GM12878 (cell line): ENCODE measurements around the gene ANKRD28. TPM values are rescaled to one million over a fixed set of nuclear protein-coding genes. Genes with fewer than 3 reads are reported as not detected.
A peak's percentile ranks its signal among the peaks of the same experiment; 100 is the strongest.

ENCODE experiments used
- ATAC-seq: fragments of 200-7000 bp; cut with Tn5 transposase; 3 replicates; pipeline ENCODE4 v1.9.1; 2020; ENCODE audit warnings: mild to moderate bottlenecking, moderate library complexity
- BruUV-seq: library from RNA; stranded (reverse); fragments of 400-500 nt; replicated peaks from 2 replicates; lab custom pipeline; 2021; lab: Mats Ljungman, UMichigan
- CTCF ChIA-PET: fragments of 300-600 bp; sonication (Branson Sonifier 250); formaldehyde crosslinking; extraction: SDS; loops from one replicate; lab custom pipeline; 2021; ENCODE audit warnings: inconsistent platforms; lab: Yijun Ruan, JAX
- POLR2A ChIA-PET: fragments of 350-600 bp; formaldehyde crosslinking; extraction: SDS; loops from one replicate; lab custom pipeline; 2021; ENCODE audit warnings: inconsistent platforms; lab: Charles Lee
- RAD21 ChIA-PET: fragments of 300-600 bp; sonication (Branson Sonifier 250); formaldehyde crosslinking; loops from one replicate; lab custom pipeline; 2023; ENCODE audit warnings: antibody characterized with exemption; ENCODE audit not compliant: unreplicated experiment; lab: Charles Lee
- SMC1A ChIA-PET: fragments of 300-600 bp; sonication (Branson Sonifier 250); formaldehyde crosslinking; loops from one replicate; lab custom pipeline; 2023; ENCODE audit not compliant: unreplicated experiment, uncharacterized antibody; lab: Charles Lee
- DNase-seq: peaks from one replicate; pipeline ENCODE4 v3.0.0-alpha.2; 2011; ENCODE audit warnings: low read depth, low spot score
- FAIRE-seq: peaks from 3 replicates; lab custom pipeline; 2011; peaks lifted over from hg19 to GRCh38; lab: Jason Lieb, UNC
- H2AFZ ChIP-seq: 2 replicates; pipeline ENCODE4 v1.6.0; 2011; ENCODE audit warnings: low read depth, low read length, control low read depth; ENCODE audit not compliant: control insufficient read depth
- H3K27ac ChIP-seq: 2 replicates; pipeline ENCODE4 v1.5.1; 2011; ENCODE audit warnings: control low read depth; ENCODE audit not compliant: control insufficient read depth, insufficient read depth
- H3K27me3 ChIP-seq, 2 experiments: replicated peaks in 1 of 2; 2 replicates each; pipeline versions ENCODE4 v1.6.0 to v1.6.1; 2011; ENCODE audit warnings: low read length in 1 of 2; ENCODE audit not compliant: control insufficient read depth in 2 of 2, insufficient read depth in 2 of 2
- H3K36me3 ChIP-seq, 2 experiments: 2 replicates each; pipeline ENCODE4 v1.5.1; 2011; ENCODE audit warnings: low read length in 1 of 2; ENCODE audit not compliant: control insufficient read depth in 2 of 2, insufficient read depth in 2 of 2
- H3K4me1 ChIP-seq: 2 replicates; pipeline ENCODE4 v1.6.1; 2011; ENCODE audit warnings: mild to moderate bottlenecking, low read length, moderate library complexity, mixed read lengths; ENCODE audit not compliant: control insufficient read depth, insufficient read depth
- H3K4me2 ChIP-seq: 2 replicates; pipeline ENCODE4 v1.6.0; 2011; ENCODE audit warnings: control low read depth; ENCODE audit not compliant: control insufficient read depth, insufficient read depth
- H3K4me3 ChIP-seq: fragments of 200-600 bp; sonication (generic); 2 replicates; pipeline ENCODE4 v1.5.1; 2016
- H3K79me2 ChIP-seq: 2 replicates; pipeline ENCODE4 v1.6.0; 2011; ENCODE audit warnings: low read length; ENCODE audit not compliant: control insufficient read depth, insufficient read depth
- H3K9ac ChIP-seq: 2 replicates; pipeline ENCODE4 v1.8.0; 2011; ENCODE audit warnings: low read length, control low read depth, mixed read lengths; ENCODE audit not compliant: control insufficient read depth, insufficient read depth
- H3K9me3 ChIP-seq: replicated peaks from 3 replicates; pipeline ENCODE4 v1.5.1; 2011; ENCODE audit warnings: mild to moderate bottlenecking, low read length; ENCODE audit not compliant: control insufficient read depth, insufficient read depth
- H4K20me1 ChIP-seq: 2 replicates; pipeline ENCODE4 v1.6.0; 2011; ENCODE audit not compliant: control insufficient read depth, insufficient read depth
- CHD2 ChIP-seq: IDR thresholded peaks from 2 replicates; pipeline ENCODE4 v1.6.1; 2011; ENCODE audit warnings: low read depth, low read length, improper control_type of control experiment, borderline replicate concordance
- MEF2A ChIP-seq: IDR thresholded peaks from 2 replicates; pipeline ENCODE4 v1.6.1; 2011; ENCODE audit warnings: low read depth, mild to moderate bottlenecking, low read length, moderate library complexity; ENCODE audit not compliant: insufficient read depth
- POLR2A ChIP-seq: IDR thresholded peaks from 2 replicates; pipeline ENCODE4 v1.6.1; 2011; ENCODE audit warnings: low read depth, mild to moderate bottlenecking, low read length
- RAD21 ChIP-seq: IDR thresholded peaks from 2 replicates; pipeline ENCODE4 v1.6.1; 2011; ENCODE audit warnings: mild to moderate bottlenecking, low read depth, low read length, moderate library complexity; ENCODE audit not compliant: insufficient read depth
- SMC3 ChIP-seq: IDR thresholded peaks from 2 replicates; pipeline ENCODE4 v1.6.1; 2011; ENCODE audit warnings: low read length, improper control_type of control experiment, borderline replicate concordance
- WGBS: methylation state at CpG from one replicate; pipeline ENCODE4 v1.1.6; 2016; ENCODE audit warnings: low lambda C conversion rate; ENCODE audit not compliant: insufficient replicate concordance, insufficient coverage; ENCODE audit errors: missing lambda C conversion rate; 5-methylcytosine and 5-hydroxymethylcytosine counted together
- in situ Hi-C: fragments of 300-500 bp; cut with MboI; formaldehyde crosslinking; loops from 9 replicates; pipeline ENCODE4 v1.14.3; 2018; ENCODE audit warnings: mixed read lengths
- intact Hi-C: fragments of 100-400 bp; cut with micrococcal nuclease; formaldehyde crosslinking; loops from one replicate; pipeline ENCODE4 v1.14.2; 2022; ENCODE audit not compliant: unreplicated experiment
- polyA plus RNA-seq, 11 experiments: library from polyadenylated mRNA; depleted of rRNA in 4 of 11; unstranded in 6 of 11; stranded (reverse) in 5 of 11; fragments of >200 nt; fragmentation: Nextera tagmentation in 4 of 11; fragmentation: Illumina TruSeq in 1 of 11; extraction: Ambion mirVana in 4 of 11; extraction: Trizol in 1 of 11; gene quantifications; 1 replicate in 1 of 11; 2 replicates in 10 of 11; pipeline versions ENCODE4 v1.2.1 to v1.2.3, GENCODE V29; 2011 to 2016; ENCODE audit warnings: inconsistent platforms in 2 of 11, missing spikeins in 2 of 11, low read depth in 1 of 11
- total RNA-seq, 4 experiments: library from RNA; depleted of rRNA in 3 of 4; stranded (reverse); fragments of >200 nt in 3 of 4; fragmentation: Illumina TruSeq in 1 of 4; extraction: Trizol in 1 of 4; gene quantifications; 2 replicates each; pipeline versions ENCODE4 v1.2.1 to v1.2.3, GENCODE V29; 2013 to 2021
- TF ChIP-seq, protein P1 (sequence below): IDR thresholded peaks from 2 replicates; pipeline ENCODE4 v1.6.1; 2012; ENCODE audit warnings: low read depth, low read length, improper control_type of control experiment
- TF ChIP-seq, protein P2 (sequence below), 3 experiments: IDR thresholded peaks in 2 of 3; conservative IDR thresholded peaks in 1 of 3; 2 replicates each; pipeline ENCODE4 v1.5.1; 2011; ENCODE audit warnings: low read depth in 3 of 3, low read length in 3 of 3, mild to moderate bottlenecking in 3 of 3, control low read depth in 2 of 3, moderate library complexity in 2 of 3, inconsistent platforms in 1 of 3, mixed read lengths in 1 of 3; ENCODE audit not compliant: control insufficient read depth in 2 of 3, insufficient read depth in 1 of 3; ENCODE audit errors: extremely low read depth in 1 of 3
- TF ChIP-seq, protein P3 (sequence below): fragments of 450-650 bp; IDR thresholded peaks from 2 replicates; pipeline ENCODE4 v1.6.1; 2017; ENCODE audit warnings: mild to moderate bottlenecking, low read depth, inconsistent platforms; ENCODE audit not compliant: poor library complexity, severe bottlenecking

Gene ANKRD28
- total and polyA plus RNA-seq, 10 of the 15 experiments (the other 5 are each of a cell fraction or from before 2014, with no cell fraction given), result 11.2 to 105 (median 38.3) TPM

DNA sequence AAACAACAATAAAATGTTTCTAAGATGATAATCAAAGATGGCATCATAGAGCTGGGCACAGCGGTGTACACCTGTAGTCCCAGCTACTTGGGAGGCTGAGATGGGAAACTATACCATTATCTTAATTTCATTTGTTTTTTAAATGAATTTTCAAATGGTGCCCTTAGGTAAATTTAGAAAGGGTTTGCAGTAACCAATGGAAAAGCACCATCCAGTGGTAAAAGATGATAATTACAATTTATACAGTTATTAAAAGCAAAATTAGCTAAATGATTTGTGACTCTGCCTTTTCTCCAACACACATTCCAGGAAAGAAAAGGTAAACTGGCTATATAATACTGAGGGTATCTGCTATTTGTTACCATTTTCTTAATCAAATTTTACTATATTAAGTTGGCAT lies 14.4 kb upstream of the ANKRD28 start:
- H3K36me3 ChIP-seq, result no peaks in the 10 kb centered on the region
- no peak for DNase-seq
- H3K27ac ChIP-seq, result no peak overlapping the region
- WGBS, result 32% methylated on average over 1 of the region's 1 CpG
- no TSS peak for BruUV-seq
- no peak for TF ChIP-seq POLR2A
- TF ChIP-seq, protein P1, sequence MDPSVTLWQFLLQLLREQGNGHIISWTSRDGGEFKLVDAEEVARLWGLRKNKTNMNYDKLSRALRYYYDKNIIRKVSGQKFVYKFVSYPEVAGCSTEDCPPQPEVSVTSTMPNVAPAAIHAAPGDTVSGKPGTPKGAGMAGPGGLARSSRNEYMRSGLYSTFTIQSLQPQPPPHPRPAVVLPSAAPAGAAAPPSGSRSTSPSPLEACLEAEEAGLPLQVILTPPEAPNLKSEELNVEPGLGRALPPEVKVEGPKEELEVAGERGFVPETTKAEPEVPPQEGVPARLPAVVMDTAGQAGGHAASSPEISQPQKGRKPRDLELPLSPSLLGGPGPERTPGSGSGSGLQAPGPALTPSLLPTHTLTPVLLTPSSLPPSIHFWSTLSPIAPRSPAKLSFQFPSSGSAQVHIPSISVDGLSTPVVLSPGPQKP, result no peak
- no peak for TF ChIP-seq CHD2
- TF ChIP-seq RAD21, result peak; percentile 73
- TF ChIP-seq SMC3, result peak; percentile 74; the same call in 1 of the 2 replicates
- TF ChIP-seq, protein P2, sequence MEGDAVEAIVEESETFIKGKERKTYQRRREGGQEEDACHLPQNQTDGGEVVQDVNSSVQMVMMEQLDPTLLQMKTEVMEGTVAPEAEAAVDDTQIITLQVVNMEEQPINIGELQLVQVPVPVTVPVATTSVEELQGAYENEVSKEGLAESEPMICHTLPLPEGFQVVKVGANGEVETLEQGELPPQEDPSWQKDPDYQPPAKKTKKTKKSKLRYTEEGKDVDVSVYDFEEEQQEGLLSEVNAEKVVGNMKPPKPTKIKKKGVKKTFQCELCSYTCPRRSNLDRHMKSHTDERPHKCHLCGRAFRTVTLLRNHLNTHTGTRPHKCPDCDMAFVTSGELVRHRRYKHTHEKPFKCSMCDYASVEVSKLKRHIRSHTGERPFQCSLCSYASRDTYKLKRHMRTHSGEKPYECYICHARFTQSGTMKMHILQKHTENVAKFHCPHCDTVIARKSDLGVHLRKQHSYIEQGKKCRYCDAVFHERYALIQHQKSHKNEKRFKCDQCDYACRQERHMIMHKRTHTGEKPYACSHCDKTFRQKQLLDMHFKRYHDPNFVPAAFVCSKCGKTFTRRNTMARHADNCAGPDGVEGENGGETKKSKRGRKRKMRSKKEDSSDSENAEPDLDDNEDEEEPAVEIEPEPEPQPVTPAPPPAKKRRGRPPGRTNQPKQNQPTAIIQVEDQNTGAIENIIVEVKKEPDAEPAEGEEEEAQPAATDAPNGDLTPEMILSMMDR (IDR thresholded peaks at IDR 0.05 in 2 of 3, conservative IDR thresholded peaks at IDR 0.05 in 1 of 3; ENCODE audit: control insufficient read depth in 2 of 3, extremely low read depth in 1 of 3, insufficient read depth in 1 of 3, low read depth in 3 of 3, low read length in 3 of 3), result peak in 2 of 3 experiments; percentile 26 to 61; a peak in 2 of 6 replicates
- TF ChIP-seq MEF2A, result 0 out of 2 replicates have a peak, but pooled peaks have one; percentile 14
- TF ChIP-seq, protein P3, sequence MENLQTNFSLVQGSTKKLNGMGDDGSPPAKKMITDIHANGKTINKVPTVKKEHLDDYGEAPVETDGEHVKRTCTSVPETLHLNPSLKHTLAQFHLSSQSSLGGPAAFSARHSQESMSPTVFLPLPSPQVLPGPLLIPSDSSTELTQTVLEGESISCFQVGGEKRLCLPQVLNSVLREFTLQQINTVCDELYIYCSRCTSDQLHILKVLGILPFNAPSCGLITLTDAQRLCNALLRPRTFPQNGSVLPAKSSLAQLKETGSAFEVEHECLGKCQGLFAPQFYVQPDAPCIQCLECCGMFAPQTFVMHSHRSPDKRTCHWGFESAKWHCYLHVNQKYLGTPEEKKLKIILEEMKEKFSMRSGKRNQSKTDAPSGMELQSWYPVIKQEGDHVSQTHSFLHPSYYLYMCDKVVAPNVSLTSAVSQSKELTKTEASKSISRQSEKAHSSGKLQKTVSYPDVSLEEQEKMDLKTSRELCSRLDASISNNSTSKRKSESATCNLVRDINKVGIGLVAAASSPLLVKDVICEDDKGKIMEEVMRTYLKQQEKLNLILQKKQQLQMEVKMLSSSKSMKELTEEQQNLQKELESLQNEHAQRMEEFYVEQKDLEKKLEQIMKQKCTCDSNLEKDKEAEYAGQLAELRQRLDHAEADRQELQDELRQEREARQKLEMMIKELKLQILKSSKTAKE, result peak; percentile 25
- TF ChIP-seq, all 136 proteins: peak for 5
- Histone ChIP-seq H2AFZ (no peak overlapping the region), H3K4me3 (no peak overlapping the region), H3K79me2 (peaks cover 56% of the 10 kb centered on the region), H3K27me3 (no peaks in the 10 kb centered on the region), H4K20me1 (no peaks in the 10 kb centered on the region), H3K9me3 (peaks cover 2% of the 10 kb centered on the region; the same call in 2 of the 3 replicates), H3K9ac (no peak overlapping the region), H3K4me2 (no peak overlapping the region), H3K4me1 (peaks cover 58% of the 10 kb centered on the region)
- ChIA-PET SMC1A (interaction anchor here (0.7 to 9.4 kb wide), 36 partner anchors 10 to 435 kb away, joined by 3 to 362 read pairs (median 4); partner anchors contain the start of genes ANKRD28, BTD and HACL1), CTCF (interaction anchor here (0.6 to 9.8 kb wide), 36 partner anchors 10 to 440 kb away, joined by 3 to 288 read pairs (median 4); partner anchors contain the start of genes ANKRD28, BTD and HACL1), POLR2A (interaction anchor here (0.6 to 1.7 kb wide), 5 partner anchors 159 to 471 kb away, joined by 3 to 12 read pairs (median 4); no protein-coding TSS in a partner anchor), RAD21 (interaction anchor here (0.6 to 9.6 kb wide), 32 partner anchors 13 to 608 kb away, joined by 3 to 248 read pairs (median 4); partner anchors contain the start of genes ANKRD28, BTD, GALNT15 and HACL1)
- no peak for ATAC-seq
- no peak for FAIRE-seq
- intact Hi-C loops, result loop anchor here (1.0 to 5.0 kb wide), 3 partner anchors 95 to 182 kb away; no protein-coding TSS in a partner anchor
- in situ Hi-C loops, result loop anchor here (5.0 kb wide), 2 partner anchors 360 to 435 kb away; partner anchors contain the start of gene GALNT15
